ENCODE results near the gene MTUS2.

MTUS2 gene

GRCh38 chr13:29511106-29511796 is 691.1 kb downstream of the MTUS2 start:
- Histone ChIP-seq H3K36me3 (replicated peaks; ENCODE audit: insufficient read depth, low read length) (no peaks in the 10 kb centered on the region), H3K9me2 (replicated peaks; ENCODE audit: insufficient read depth, low read length) (no peaks in the 10 kb centered on the region), H3K4me1 (ENCODE audit: low read length) (no peaks in the 10 kb centered on the region), H3K79me2 (ENCODE audit: low read length) (no peaks in the 10 kb centered on the region), H3K27me3 (replicated peaks; ENCODE audit: insufficient read depth, low read length) (no peaks in the 10 kb centered on the region), H3K9me3 (replicated peaks; ENCODE audit: insufficient read depth, low read length) (no peaks in the 10 kb centered on the region), H3K4me3 (ENCODE audit: low read length) (no peak overlapping the region), H3F3A (ENCODE audit: insufficient read depth, low read length) (no peaks in the 10 kb centered on the region), H4K20me1 (ENCODE audit: insufficient read depth, low read length) (no peaks in the 10 kb centered on the region), H3K9ac (ENCODE audit: low read length) (no peak overlapping the region), H2AFZ (ENCODE audit: low read length) (no peak overlapping the region), H3K4me2 (ENCODE audit: low read depth, low read length) (no peak overlapping the region), H3K27ac (ENCODE audit: low read length) (no peak overlapping the region)
- DNase-seq = no peak
- TF ChIP-seq, protein P1, sequence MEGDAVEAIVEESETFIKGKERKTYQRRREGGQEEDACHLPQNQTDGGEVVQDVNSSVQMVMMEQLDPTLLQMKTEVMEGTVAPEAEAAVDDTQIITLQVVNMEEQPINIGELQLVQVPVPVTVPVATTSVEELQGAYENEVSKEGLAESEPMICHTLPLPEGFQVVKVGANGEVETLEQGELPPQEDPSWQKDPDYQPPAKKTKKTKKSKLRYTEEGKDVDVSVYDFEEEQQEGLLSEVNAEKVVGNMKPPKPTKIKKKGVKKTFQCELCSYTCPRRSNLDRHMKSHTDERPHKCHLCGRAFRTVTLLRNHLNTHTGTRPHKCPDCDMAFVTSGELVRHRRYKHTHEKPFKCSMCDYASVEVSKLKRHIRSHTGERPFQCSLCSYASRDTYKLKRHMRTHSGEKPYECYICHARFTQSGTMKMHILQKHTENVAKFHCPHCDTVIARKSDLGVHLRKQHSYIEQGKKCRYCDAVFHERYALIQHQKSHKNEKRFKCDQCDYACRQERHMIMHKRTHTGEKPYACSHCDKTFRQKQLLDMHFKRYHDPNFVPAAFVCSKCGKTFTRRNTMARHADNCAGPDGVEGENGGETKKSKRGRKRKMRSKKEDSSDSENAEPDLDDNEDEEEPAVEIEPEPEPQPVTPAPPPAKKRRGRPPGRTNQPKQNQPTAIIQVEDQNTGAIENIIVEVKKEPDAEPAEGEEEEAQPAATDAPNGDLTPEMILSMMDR (IDR thresholded peaks at IDR 0.05; ENCODE audit: low read length) = no peak
- no peak for TF ChIP-seq EZH2phosphoT487 (IDR thresholded peaks at IDR 0.05; ENCODE audit: low read length)
- TF ChIP-seq EZH2 (optimal IDR thresholded peaks at IDR 0.05; ENCODE audit: low read depth, low read length) = no peak

- no peak overlapping the region for H3K27ac ChIP-seq (ENCODE audit: low read length)
- H3K4me1 ChIP-seq (ENCODE audit: low read length) = no peaks in the 10 kb centered on the region
- no peak overlapping the region for H3K9ac ChIP-seq (ENCODE audit: low read length)
- DNase-seq = no peak
- H3K36me3 ChIP-seq (replicated peaks; ENCODE audit: insufficient read depth, low read length) = no peaks in the 10 kb centered on the region
- H3K27me3 ChIP-seq (replicated peaks; ENCODE audit: insufficient read depth, low read length) = no peaks in the 10 kb centered on the region
- no peak overlapping the region for H2AFZ ChIP-seq (ENCODE audit: low read length)
- no peaks in the 10 kb centered on the region for H3K9me3 ChIP-seq (replicated peaks; ENCODE audit: insufficient read depth, low read length)
- no peaks in the 10 kb centered on the region for H4K20me1 ChIP-seq (ENCODE audit: insufficient read depth, low read length)
- TF ChIP-seq EZH2 (optimal IDR thresholded peaks at IDR 0.05; ENCODE audit: low read depth, low read length) (no peak), EZH2phosphoT487 (IDR thresholded peaks at IDR 0.05; ENCODE audit: low read length) (no peak)
- TF ChIP-seq, protein P1 (IDR thresholded peaks at IDR 0.05; ENCODE audit: low read length) = no peak
- H3F3A ChIP-seq (ENCODE audit: insufficient read depth, low read length) = no peaks in the 10 kb centered on the region
- no peak overlapping the region for H3K4me2 ChIP-seq (ENCODE audit: low read depth, low read length)
- H3K79me2 ChIP-seq (ENCODE audit: low read length) = no peaks in the 10 kb centered on the region
- no peak overlapping the region for H3K4me3 ChIP-seq (ENCODE audit: low read length)
- H3K9me2 ChIP-seq (replicated peaks; ENCODE audit: insufficient read depth, low read length) = no peaks in the 10 kb centered on the region
Observed at GRCh38 chr13:29511980-29512379, 691.8 kb downstream of the MTUS2 start.

DNA sequence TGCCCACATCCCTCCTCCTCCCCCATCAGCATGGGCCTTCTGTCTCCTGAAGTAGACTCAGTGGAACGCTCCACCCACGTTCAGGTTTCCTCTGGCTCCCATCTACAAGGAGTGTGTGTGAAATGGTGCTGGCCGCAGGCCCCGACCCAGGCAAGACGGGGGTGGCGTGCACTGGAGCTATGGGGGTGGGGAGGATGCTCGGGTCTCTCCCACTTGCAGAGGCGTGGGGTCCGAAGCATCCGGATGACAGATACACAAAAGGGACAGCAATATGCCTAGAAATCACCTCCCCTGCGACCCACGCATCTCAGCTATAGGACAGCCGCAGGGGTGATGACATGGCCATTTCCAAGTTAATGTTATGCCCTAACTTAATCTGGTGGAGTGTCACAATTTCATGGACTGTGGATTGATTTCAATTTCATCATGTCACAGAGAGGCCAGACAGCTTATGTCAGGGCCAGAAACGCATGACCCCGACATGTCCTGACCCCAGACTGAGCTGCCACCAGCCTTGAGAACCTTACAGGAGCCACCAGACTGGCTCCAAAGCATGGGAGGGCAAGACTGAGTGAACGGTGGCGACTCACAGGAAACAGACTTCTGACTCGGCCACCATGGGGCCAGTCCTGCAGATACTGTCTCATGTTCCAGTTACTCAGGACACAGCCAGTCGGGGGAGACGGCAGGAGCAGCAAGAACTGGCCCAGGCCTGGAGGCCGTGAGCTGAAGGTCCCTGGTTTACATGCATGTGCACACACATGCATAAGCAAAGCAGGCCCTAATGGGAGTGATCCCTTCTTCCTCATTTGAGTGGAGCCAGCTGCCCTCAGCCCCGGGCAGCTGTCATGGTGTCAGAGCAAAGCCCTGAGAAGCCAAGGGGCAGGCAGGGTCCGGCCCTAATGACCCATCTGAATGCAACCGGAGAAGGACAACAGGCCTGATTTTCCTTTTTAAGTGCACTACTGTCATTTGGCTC is 693.2 kb downstream of the MTUS2 start:
- Histone ChIP-seq H3K9me3 (replicated peaks; ENCODE audit: insufficient read depth, low read length) (no peaks in the 10 kb centered on the region), H3K79me2 (ENCODE audit: low read length) (no peaks in the 10 kb centered on the region), H3K4me1 (ENCODE audit: low read length) (no peaks in the 10 kb centered on the region), H3K9me2 (replicated peaks; ENCODE audit: insufficient read depth, low read length) (no peaks in the 10 kb centered on the region), H3K9ac (ENCODE audit: low read length) (no peak overlapping the region), H2AFZ (ENCODE audit: low read length) (no peak overlapping the region), H3K4me2 (ENCODE audit: low read depth, low read length) (no peak overlapping the region), H4K20me1 (ENCODE audit: insufficient read depth, low read length) (no peaks in the 10 kb centered on the region), H3K27me3 (replicated peaks; ENCODE audit: insufficient read depth, low read length) (no peaks in the 10 kb centered on the region), H3K36me3 (replicated peaks; ENCODE audit: insufficient read depth, low read length) (no peaks in the 10 kb centered on the region), H3K27ac (ENCODE audit: low read length) (no peak overlapping the region), H3K4me3 (ENCODE audit: low read length) (no peak overlapping the region), H3F3A (ENCODE audit: insufficient read depth, low read length) (no peaks in the 10 kb centered on the region)
- DNase-seq = no peak
- TF ChIP-seq EZH2 (optimal IDR thresholded peaks at IDR 0.05; ENCODE audit: low read depth, low read length) = no peak
- no peak for TF ChIP-seq EZH2phosphoT487 (IDR thresholded peaks at IDR 0.05; ENCODE audit: low read length)
- TF ChIP-seq, protein P1 (IDR thresholded peaks at IDR 0.05; ENCODE audit: low read length) = no peak

Measured in MM.1S (cell line).